Skeletal muscle cell (primary cell): ENCODE measurements around the gene TNFSF11.

ENCODE experiments used
- DNase-seq: peaks from one replicate; pipeline ENCODE4 v3.0.0-alpha.2; 2010; ENCODE audit warnings: low read depth
- H3K4me3 ChIP-seq: 2 replicates; pipeline ENCODE4 v1.5.1; 2011; ENCODE audit warnings: low read depth, mild to moderate bottlenecking, control low read depth, low read length, moderate library complexity

TNFSF11 gene

DNA sequence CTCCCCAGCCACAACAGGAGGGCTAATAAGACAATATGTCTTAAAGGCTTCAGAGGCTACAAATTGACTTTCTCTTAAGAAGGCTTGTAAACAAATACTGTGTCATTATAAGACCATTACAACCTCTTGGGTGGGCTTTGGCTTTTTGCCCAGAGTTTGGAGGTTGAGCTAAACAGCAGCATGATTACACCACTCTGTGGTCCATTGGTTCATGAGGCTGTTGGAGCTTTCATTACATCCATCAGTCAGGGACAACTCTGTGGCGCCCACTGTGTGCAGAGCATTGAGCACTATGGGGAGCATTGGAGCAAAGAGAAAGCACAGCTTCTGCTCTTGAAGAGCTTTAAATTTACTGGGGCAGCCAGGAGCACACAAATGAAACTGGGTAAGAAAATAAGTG is 75.9 kb downstream of the TNFSF11 start:
- H3K4me3 ChIP-seq = no peak overlapping the region
- DNase-seq = no peak

DNA sequence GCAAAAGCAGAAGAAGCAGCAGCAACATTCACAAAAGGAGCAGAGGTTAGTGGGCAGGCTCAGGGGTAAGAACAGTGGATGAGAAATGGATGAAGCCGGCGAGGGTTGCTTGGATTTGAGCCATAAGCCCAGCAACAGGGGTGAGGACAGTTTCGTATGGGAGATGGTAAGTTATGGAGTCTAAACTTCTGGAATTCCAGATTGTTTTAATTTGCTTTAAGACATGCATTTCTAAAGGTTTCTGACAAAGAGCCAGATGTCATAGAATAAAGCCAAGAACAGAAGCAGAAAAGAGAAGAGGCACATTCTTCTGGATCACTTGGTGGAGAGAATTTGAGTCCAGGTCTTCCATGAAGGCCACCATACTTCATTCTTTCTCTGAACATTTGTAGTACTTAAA is 76.6 kb downstream of the TNFSF11 start:
- no peak for DNase-seq
- H3K4me3 ChIP-seq = no peak overlapping the region

DNA sequence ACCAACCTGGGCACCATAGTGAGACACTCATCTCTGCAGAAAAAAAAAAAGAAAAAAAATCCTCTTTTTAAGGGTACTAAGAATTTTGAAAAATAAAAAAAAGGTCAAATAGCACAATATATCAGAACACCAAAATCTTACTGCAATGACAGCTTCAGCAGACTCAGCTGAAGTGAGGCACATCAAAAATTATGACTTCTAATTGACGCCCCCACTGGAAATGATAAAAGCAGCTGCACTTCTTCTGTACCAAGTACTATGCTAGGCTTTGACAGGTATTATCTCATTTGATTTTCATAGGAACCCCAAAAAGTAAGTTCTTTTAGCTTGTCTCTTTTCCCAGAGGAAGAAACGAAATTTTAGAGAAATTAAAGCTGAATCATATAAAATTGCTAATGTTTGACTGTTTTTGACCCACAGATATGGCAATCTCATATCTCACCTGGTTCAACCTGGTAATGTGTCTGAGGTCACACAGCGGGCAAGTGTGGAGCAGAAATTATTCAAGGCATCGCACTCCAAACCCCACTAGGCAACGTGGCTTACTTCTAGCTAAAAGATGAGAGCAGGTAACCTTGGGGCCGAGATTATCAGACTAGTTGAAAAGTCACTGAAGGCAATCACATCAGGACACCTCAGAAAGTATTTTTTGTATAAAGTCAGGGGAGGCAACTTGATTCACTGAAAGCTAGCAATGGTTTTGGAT is 78.1 kb downstream of the TNFSF11 start:
- no peak overlapping the region for H3K4me3 ChIP-seq
- DNase-seq = no peak

DNA sequence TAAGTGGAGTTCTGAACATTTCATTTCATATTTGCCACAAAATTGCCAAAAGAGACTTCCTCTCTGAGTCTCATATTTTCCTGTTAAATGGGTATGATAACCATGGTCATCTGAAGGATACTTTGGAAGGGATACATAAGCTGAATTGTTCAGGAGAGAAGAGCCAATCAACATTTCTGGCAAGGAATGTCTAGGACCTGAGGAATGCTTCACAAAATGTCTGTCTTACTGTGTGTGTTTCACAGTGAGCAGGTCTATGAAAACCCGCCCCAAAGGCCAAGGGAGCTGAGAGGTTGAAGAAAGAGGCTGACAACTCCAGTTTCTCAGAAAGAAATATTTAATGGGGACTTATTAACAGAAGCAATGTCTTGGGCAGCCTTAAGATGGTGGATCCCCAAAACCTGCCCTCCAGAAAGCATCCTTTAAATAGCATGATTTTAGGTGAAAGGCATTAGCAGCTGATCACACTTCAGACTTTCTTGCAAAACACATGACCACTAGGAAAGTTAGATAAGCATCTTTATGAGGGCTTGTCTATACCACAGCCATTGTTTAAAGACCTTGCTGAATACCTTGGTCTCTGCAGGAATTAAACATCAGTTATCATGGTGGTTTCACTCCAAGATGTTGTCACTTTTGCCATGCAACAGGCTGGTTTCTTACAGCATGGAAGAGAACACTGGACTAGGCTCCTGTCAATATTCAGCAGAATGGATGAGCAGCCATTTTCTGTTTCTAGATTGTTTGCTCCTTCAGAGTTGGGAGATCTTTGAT is 78.9 kb downstream of the TNFSF11 start:
- no peak overlapping the region for H3K4me3 ChIP-seq

DNA sequence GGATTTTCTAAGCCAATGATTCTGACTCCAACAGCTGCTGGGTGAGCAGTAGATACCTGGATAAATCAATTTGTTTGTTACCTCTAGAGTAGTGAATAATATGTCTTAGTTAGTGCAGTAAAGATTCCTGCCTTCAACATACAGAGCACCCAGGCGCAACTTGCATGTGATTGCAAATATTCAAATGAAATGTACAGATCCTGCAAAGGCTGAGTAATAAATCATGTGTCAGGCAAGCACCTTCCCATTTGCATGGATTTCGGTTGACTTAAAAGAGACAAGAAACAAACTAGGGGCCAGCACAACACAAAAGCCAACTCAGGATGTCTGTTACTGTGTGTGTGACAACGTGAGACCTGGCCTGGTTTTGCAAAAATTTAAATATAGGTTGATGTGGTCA is 79.7 kb downstream of the TNFSF11 start:
- DNase-seq = no peak
- H3K4me3 ChIP-seq = no peak overlapping the region

More for the DNA sequence above, 78.9 kb downstream of the TNFSF11 start:
- no peak for DNase-seq

DNA sequence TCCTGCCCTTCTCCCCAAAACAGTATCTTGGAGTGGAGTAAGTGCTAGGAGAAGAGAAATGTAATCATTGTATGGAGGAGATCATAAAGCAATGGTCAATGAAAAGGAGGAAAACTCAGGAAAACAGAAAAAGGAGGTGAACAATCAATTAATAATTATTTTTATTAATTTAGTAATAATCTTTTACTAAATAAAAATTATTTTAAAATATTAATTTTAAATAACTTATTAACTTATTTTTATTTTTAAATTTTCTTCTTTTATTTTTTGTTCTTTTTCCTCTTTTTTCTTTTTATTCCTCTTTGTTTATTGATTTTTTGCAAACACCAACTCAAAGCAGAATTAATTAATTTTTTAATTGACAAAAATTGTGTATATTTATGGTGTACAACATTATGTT is 80.3 kb downstream of the TNFSF11 start:
- H3K4me3 ChIP-seq = no peak overlapping the region
- DNase-seq = no peak

DNA sequence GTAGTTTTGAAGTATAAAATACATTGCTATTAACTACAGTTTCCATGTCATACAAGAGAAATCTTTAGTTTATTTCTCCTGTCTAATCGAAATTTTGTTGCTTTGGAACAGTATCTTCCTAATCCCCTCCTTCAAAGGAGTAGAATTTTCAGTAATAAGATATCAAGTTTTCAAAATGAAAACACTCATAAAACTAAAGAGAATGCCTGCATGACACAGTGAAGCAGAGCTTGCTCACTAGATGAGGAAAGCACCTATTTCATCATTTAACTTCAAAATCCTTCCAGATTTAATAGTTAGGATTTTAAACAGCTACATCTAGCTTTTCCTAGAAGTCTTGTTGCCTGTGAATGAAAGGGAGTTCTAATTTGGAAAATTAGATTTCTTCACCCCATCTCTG is 80.8 kb downstream of the TNFSF11 start:
- no peak overlapping the region for H3K4me3 ChIP-seq
- peak; percentile 13 for DNase-seq

DNA sequence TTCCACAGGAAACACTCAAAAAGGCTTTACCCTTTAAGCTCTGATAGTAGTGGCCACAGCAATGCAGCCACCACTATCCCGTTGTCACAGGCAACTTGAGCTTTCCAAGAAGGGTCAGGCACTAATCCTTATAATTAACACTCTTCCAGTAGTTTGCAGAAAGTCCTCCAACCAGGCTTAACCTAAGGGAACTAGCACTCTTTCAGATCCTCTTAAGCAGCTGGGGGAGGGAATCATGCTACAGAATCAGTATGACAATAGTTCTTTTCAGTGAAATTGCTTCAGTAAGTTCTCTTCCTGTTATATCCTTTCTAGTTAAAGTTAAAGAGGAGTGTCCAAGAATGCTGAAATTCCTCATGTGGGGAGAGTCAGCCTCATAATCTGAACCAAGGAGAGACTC is 82.2 kb downstream of the TNFSF11 start:
- DNase-seq = no peak
- H3K4me3 ChIP-seq = no peak overlapping the region

DNA sequence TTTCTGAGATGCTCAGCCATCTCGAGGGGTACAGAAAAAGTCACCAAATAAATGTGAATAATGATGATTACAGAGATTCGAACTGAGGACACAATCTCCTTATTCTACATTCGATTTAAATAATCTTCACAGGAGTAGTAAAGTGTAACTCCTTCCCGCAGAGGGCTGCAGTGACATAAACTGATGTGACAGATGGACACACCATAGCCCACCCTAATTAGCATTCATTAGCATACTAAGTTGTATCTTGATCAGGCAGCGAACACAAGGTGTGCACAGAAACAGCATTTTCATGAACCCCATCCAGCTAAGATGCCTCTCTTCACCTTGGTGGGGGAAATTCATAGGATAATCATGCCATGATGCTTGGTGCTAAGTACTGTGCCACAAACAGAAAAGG is 83.0 kb downstream of the TNFSF11 start:
- H3K4me3 ChIP-seq = no peak overlapping the region
- DNase-seq = no peak
